Testis (tissue), 3 donors: ENCODE data around the gene UTF1. TPM values are rescaled to one million over a fixed set of nuclear protein-coding genes. Genes with fewer than 3 reads are reported as not detected.
A peak's percentile ranks its signal among the peaks of the same experiment; 100 is the strongest.

Source experiments
- DNase-seq: peaks from one replicate; pipeline ENCODE4 v3.0.0-alpha.2; 2019
- H3K27ac ChIP-seq, 2 donors: fragments of 200-600 bp; sonication (generic); one replicate each; pipeline ENCODE4 v1.5.1; 2019
- H3K27me3 ChIP-seq: fragments of 200-600 bp; sonication (generic); one replicate; pipeline ENCODE4 v1.5.1; 2019
- H3K36me3 ChIP-seq: fragments of 200-600 bp; sonication (generic); one replicate; pipeline ENCODE4 v1.5.1; 2017; ENCODE audit warnings: low read depth; ENCODE audit errors: missing control alignments
- H3K4me1 ChIP-seq: fragments of 200-600 bp; sonication (generic); one replicate; pipeline ENCODE4 v1.5.1; 2019
- H3K4me3 ChIP-seq, 2 donors: fragments of 200-600 bp; sonication (generic); one replicate each; pipeline ENCODE4 v1.5.1; 2017 to 2019
- H3K9me3 ChIP-seq: fragments of 200-600 bp; sonication (generic); one replicate; pipeline ENCODE4 v1.5.1; 2017
- POLR2A ChIP-seq: fragments of 450-650 bp; IDR thresholded peaks from one replicate; pipeline ENCODE4 v1.6.1; 2017; ENCODE audit warnings: antibody characterized with exemption, mild to moderate bottlenecking, moderate library complexity
- WGBS, 2 donors: methylation state at CpG; one replicate each; pipeline ENCODE4 v1.1.5; 2018; 5-methylcytosine and 5-hydroxymethylcytosine counted together
- intact Hi-C: fragments of 100-400 bp; cut with DNase I; formaldehyde crosslinking; loops from one replicate; pipeline ENCODE4 v1.15.1; 2023; ENCODE audit warnings: low total_unique reads
- polyA plus RNA-seq: library from polyadenylated mRNA; stranded (reverse); fragments of 350-450 nt; fragmentation: Illumina TruSeq; extraction: RNeasy Lipid Tissue Mini Kit (QIAGEN cat#74804); gene quantifications from one replicate; pipeline ENCODE4 v1.2.3, GENCODE V29; 2014; ENCODE audit warnings: low read depth, low replicate concordance; ENCODE audit not compliant: insufficient read depth
- total RNA-seq, 2 donors: library from RNA; depleted of rRNA; stranded (reverse); fragments of >200 nt; gene quantifications; one replicate each; pipeline ENCODE4 v1.2.3, GENCODE V29; 2016
- TF ChIP-seq, protein P1 (sequence below), 3 experiments: fragments of 450-650 bp in 2 of 3; fragments of 200-600 bp in 1 of 3; sonication (generic) in 1 of 3; IDR thresholded peaks; one replicate each; pipeline ENCODE4 v1.5.1; 2016 to 2019; ENCODE audit warnings: antibody characterized with exemption in 3 of 3, mild to moderate bottlenecking in 2 of 3, moderate library complexity in 1 of 3

Gene UTF1
- total and polyA plus RNA-seq, 3 donors from 2014 or later: 5.3 to 18.6 (median 17.2) TPM

DNA sequence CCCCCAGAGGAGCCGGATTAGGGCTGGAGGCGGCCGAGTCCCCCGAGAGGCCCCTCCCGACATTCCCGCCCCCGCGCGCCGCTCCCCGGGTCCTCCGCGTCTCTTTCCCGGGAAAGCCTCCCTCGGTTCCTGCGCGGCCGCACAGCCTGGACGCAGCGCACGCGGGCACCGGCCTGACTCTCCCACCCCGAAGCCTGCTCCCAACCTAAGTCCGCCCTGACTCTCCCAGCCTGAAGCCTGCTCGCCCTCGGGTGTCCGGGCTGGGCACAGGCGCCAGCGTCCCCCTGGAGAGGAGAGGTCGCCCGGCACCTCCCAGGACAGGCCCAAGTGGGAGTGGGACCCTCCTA, 7.2 kb downstream of the UTF1 start:
- intact Hi-C loops: no loop called here
- Histone ChIP-seq H3K4me1 (peaks cover 6% of the 10 kb centered on the region), H3K36me3 (no peaks in the 10 kb centered on the region), H3K9me3 (no peaks in the 10 kb centered on the region), H3K27me3 (no peaks in the 10 kb centered on the region), H3K4me3 (peak overlapping the region in 1 of 2 donors; percentile 49), H3K27ac (no peak overlapping the region)
- 0 to 3% methylated on average over 1 to 27 of the region's 32 CpGs for WGBS, 2 donors
- no peak for TF ChIP-seq POLR2A
- TF ChIP-seq, protein P1, sequence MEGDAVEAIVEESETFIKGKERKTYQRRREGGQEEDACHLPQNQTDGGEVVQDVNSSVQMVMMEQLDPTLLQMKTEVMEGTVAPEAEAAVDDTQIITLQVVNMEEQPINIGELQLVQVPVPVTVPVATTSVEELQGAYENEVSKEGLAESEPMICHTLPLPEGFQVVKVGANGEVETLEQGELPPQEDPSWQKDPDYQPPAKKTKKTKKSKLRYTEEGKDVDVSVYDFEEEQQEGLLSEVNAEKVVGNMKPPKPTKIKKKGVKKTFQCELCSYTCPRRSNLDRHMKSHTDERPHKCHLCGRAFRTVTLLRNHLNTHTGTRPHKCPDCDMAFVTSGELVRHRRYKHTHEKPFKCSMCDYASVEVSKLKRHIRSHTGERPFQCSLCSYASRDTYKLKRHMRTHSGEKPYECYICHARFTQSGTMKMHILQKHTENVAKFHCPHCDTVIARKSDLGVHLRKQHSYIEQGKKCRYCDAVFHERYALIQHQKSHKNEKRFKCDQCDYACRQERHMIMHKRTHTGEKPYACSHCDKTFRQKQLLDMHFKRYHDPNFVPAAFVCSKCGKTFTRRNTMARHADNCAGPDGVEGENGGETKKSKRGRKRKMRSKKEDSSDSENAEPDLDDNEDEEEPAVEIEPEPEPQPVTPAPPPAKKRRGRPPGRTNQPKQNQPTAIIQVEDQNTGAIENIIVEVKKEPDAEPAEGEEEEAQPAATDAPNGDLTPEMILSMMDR (IDR thresholded peaks at IDR 0.05): no peak
- DNase-seq: no peak

DNA sequence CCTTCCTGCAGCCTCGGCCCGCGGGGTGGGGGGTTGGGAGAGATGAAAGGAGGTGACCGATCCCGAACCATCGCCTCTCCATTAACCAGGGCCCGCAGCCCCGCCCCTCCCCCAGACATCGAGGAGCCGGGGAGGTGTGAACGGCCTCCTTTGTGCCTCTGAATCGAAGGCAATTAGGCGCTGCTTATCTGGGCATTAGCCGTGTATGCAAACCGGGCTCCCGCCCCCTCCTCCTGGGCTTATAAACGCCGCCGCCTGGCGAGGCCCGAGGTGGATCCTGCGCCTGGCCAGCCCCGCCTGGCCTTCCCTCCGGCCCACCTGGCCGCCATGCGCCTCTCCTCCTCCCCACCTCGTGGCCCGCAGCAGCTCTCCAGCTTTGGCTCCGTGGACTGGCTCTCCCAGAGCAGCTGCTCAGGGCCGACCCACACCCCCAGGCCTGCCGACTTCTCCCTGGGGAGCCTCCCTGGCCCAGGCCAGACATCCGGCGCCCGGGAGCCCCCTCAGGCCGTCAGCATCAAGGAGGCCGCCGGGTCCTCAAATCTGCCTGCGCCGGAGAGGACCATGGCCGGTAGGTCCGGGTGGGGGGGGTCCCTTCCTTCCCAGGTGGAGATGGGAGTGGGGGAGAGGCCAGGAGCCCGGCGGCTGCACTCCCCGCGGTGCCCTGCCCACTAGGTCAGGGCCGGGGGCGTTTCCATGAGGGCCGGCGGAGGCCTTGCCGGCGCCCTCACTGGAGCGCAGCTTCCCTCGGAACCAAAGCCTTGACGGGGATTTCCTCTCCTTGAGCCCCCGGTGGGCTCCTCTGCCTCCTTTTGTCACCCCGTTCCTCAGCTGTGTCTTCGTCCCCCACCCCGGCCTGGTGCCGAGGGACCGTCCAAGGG, 7.8 kb downstream of the UTF1 start, which contains the start of gene VENTX:
Gene VENTX (plus strand): TSS at position 268 of the 878 bp plus-strand sequence. CDS start 60 bp downstream, at position 328.
- no peaks in the 10 kb centered on the region for H3K27me3 ChIP-seq
- no peak for DNase-seq
- intact Hi-C loops: no loop called here
- 24 to 35% methylated on average over 2 to 60 of the region's 60 CpGs for WGBS, 2 donors
- no peaks in the 10 kb centered on the region for H3K9me3 ChIP-seq
- H3K36me3 ChIP-seq: no peaks in the 10 kb centered on the region
- peak within 1 kb of the TSS; percentile 26 to 49 for H3K4me3 ChIP-seq
- peak within 1 kb of the TSS in 1 of 2 donors; percentile 0 for H3K27ac ChIP-seq
- peaks cover 6% of the 10 kb centered on the region for H3K4me1 ChIP-seq
- TF ChIP-seq, protein P1 (IDR thresholded peaks at IDR 0.05): no peak
- TF ChIP-seq POLR2A: no peak

DNA sequence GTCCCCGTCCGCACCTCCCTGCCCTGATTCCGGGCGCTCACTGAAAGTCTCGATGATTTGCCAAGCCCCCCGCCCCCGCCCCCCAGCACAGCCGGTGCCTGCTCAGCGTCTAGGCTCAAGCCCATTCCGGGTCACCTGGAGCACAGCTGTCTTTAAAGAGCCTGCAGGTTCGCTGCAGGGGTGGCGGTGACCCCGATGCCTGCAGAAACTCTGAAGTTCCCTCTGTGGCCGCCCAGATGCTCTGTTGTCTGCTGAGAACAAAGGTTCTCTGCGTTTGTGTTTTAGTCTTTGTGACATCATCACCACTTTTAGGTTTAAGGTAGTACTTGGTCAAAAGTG, 8.4 kb downstream of the UTF1 start:
- Histone ChIP-seq H3K36me3 (no peaks in the 10 kb centered on the region), H3K27ac (no peak overlapping the region), H3K4me1 (peaks cover 6% of the 10 kb centered on the region), H3K27me3 (no peaks in the 10 kb centered on the region), H3K4me3 (peak overlapping the region in 1 of 2 donors; percentile 49), H3K9me3 (no peaks in the 10 kb centered on the region)
- no peak for DNase-seq
- WGBS, 2 donors: 60 to 61% methylated on average over 13 to 15 of the region's 15 CpGs
- intact Hi-C loops: no loop called here
- no peak for TF ChIP-seq POLR2A
- TF ChIP-seq, protein P1 (IDR thresholded peaks at IDR 0.05): no peak

DNA sequence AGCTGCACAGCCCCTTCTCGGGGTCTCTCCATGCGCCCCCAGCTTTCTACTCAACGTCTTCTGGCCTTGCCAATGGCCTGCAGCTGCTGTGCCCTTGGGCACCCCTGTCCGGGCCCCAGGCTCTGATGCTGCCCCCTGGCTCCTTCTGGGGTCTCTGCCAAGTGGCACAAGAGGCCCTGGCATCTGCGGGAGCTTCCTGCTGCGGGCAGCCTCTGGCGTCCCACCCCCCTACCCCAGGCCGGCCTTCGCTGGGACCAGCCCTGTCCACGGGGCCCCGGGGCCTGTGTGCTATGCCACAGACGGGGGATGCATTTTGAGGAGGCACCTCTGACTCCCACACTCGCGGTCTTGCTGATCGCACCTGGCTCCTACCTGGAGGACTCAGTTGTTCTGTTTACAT, 10.0 kb downstream of the UTF1 start:
- no peaks in the 10 kb centered on the region for H3K36me3 ChIP-seq
- TF ChIP-seq POLR2A: no peak
- TF ChIP-seq, protein P1 (IDR thresholded peaks at IDR 0.05): no peak
- no peak overlapping the region for H3K27ac ChIP-seq
- no peaks in the 10 kb centered on the region for H3K9me3 ChIP-seq
- DNase-seq: no peak
- no peak overlapping the region for H3K4me3 ChIP-seq
- peaks cover 6% of the 10 kb centered on the region for H3K4me1 ChIP-seq
- H3K27me3 ChIP-seq: no peaks in the 10 kb centered on the region
- intact Hi-C loops: no loop called here
- 70 to 88% methylated on average over 15 of the region's 15 CpGs for WGBS, 2 donors
